GM21381 (cell line): Measurements from ENCODE around the gene PCDHA9.
"Not testable (repeated sequence)": the region's sequence is repeated elsewhere in the genome, so short reads cannot be mapped to it uniquely, and the experiment has no call there.

Experiments used
- ATAC-seq: cut with Tn5 transposase; IDR thresholded peaks from one replicate; pipeline ENCODE4 v1.9.1; 2021; ENCODE audit warnings: mild to moderate bottlenecking, moderate library complexity; ENCODE audit not compliant: unreplicated experiment

PCDHA9 gene, protein sequence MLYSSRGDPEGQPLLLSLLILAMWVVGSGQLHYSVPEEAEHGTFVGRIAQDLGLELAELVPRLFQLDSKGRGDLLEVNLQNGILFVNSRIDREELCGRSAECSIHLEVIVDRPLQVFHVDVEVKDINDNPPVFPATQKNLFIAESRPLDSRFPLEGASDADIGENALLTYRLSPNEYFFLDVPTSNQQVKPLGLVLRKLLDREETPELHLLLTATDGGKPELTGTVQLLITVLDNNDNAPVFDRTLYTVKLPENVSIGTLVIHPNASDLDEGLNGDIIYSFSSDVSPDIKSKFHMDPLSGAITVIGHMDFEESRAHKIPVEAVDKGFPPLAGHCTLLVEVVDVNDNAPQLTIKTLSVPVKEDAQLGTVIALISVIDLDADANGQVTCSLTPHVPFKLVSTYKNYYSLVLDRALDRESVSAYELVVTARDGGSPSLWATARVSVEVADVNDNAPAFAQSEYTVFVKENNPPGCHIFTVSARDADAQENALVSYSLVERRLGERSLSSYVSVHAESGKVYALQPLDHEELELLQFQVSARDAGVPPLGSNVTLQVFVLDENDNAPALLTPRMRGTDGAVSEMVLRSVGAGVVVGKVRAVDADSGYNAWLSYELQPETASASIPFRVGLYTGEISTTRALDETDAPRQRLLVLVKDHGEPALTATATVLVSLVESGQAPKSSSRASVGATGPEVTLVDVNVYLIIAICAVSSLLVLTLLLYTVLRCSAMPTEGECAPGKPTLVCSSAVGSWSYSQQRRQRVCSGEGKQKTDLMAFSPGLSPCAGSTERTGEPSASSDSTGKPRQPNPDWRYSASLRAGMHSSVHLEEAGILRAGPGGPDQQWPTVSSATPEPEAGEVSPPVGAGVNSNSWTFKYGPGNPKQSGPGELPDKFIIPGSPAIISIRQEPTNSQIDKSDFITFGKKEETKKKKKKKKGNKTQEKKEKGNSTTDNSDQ

DNA sequence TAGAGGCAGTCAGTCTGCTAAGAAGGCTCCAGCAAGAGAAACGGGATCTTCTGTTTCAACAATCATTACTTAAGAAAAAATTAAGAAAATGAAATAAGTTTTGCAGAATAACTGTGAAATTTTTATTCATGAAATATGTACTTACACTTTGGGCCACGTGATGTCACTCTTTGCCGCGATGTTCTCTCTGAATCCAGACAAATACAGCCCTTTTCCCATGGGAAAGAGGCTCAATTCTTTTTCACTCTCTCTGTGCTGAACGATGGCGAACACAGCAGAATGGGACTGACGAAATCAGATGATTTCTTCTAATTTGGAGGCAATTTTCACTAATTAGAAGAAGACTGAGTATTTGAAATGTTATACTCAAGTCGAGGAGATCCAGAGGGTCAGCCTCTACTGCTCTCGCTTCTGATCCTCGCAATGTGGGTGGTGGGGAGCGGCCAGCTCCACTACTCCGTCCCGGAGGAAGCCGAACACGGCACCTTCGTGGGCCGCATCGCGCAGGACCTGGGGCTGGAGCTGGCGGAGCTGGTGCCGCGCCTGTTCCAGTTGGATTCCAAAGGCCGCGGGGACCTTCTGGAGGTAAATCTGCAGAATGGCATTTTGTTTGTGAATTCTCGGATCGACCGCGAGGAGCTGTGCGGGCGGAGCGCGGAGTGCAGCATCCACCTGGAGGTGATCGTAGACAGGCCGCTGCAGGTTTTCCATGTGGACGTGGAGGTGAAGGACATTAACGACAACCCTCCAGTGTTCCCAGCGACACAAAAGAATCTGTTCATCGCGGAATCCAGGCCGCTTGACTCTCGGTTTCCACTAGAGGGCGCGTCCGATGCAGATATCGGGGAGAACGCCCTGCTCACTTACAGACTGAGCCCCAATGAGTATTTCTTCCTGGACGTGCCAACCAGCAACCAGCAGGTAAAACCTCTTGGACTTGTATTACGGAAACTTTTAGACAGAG, at the start of gene PCDHA9:
PCDHA9 (plus strand) TSS at position 244 of the 964 bp plus-strand sequence; CDS start at position 358, 114 bp downstream.
- not testable (repeated sequence) for ATAC-seq

DNA sequence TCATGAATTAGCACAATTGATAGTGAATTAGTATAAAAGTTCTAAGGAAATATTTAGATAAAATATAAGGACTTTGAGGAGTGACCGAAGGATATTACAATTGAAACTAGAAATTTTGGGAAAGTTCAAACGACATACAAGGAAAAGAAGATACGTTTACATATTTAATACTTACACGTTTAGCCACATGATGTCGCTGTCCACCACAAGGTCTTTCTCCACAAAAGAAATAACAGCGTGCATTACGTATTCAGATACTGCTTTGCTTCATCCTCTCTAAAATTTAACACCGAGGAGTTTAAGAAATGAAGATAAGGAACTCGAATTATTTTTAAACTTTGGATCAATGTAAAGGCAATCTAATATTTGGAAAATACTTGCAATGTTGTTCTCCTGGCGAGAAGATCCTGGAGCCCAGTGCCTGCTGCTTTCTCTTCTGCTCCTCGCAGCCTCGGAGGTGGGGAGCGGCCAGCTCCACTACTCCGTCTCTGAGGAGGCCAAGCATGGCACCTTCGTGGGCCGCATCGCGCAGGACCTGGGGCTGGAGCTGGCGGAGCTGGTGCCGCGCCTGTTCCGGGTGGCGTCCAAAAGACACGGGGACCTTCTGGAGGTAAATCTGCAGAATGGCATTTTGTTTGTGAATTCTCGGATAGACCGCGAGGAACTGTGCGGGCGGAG, 47.2 kb upstream of the PCDHA9 start, which contains the start of gene PCDHA3:
PCDHA3 (plus strand) TSS at position 242 of the 678 bp plus-strand sequence.
- ATAC-seq, result no peak

DNA sequence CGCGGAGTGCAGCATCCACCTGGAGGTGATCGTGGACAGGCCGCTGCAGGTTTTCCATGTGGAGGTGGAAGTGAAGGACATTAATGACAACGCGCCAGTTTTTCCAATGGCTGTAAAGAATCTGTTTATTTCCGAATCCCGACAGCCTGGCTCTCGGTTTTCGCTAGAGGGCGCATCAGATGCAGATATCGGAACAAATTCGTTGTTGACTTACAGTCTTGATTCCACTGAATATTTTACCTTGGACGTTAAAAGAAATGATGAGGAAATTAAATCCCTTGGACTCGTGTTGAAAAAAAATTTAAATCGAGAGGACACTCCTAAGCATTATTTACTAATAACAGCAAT, 46.7 kb upstream of the PCDHA9 start:
- ATAC-seq, result no peak

DNA sequence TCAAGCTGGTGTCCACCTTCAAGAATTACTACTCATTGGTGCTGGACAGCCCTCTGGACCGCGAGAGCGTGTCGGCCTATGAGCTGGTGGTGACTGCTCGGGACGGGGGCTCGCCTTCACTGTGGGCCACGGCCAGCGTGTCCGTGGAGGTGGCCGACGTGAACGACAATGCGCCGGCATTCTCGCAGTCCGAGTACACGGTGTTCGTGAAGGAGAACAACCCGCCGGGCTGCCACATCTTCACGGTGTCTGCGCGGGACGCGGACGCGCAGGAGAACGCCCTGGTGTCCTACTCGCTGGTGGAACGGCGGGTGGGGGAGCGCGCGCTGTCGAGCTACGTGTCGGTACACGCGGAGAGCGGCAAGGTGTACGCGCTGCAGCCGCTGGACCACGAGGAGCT, 45.8 kb upstream of the PCDHA9 start:
- not testable (repeated sequence) for ATAC-seq

DNA sequence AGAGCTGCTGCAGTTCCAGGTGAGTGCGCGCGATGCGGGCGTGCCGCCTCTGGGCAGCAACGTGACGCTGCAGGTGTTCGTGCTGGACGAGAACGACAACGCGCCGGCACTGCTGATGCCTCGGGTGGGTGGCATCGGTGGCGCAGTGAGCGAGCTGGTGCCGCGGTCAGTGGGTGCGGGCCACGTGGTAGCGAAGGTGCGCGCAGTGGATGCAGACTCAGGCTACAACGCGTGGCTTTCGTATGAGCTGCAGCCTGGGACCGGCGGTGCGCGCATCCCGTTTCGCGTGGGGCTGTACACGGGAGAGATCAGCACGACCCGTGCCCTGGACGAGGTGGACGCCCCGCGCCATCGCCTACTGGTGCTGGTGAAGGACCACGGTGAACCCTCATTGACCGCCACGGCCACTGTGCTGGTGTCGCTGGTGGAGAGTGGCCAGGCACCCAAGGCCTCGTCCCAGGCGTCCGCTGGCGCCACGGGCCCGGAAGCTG, 45.4 kb upstream of the PCDHA9 start:
- ATAC-seq, result no peak

DNA sequence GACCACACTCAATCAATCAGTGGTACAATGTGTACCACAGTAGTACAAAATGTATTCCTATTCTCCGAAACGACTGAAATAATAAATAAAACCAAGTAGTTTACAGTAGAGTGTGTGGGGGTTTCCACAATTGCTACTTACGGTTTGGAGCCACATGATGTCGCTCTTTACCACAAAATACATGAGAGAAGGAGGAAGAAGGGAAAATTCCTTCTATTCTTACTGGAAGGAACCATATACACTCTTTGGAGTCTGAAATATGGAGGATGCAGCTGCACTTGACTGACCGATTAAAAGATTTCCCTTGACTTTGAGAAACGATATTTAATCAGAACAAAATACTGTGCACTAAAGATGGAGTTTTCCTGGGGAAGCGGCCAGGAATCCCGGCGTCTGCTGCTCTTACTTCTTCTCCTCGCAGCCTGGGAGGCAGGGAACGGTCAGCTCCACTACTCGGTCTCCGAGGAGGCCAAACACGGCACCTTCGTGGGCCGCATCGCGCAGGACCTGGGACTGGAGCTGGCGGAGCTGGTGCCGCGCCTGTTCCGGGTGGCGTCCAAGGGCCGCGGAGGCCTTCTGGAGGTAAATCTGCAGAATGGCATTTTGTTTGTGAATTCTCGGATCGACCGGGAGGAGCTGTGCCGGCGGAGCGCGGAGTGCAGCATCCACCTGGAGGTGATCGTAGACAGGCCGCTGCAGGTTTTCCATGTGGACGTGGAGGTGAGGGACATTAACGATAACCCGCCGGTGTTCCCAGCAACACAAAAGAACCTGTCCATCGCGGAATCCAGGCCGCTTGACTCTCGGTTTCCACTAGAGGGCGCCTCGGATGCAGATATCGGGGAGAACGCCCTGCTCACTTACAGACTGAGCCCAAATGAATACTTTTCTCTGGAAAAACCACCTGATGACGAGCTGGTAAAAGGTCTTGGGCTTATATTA, 41.1 kb upstream of the PCDHA9 start, which contains the start of gene PCDHA4:
PCDHA4 (plus strand) TSS at position 235 of the 942 bp plus-strand sequence.
- ATAC-seq, result no peak

DNA sequence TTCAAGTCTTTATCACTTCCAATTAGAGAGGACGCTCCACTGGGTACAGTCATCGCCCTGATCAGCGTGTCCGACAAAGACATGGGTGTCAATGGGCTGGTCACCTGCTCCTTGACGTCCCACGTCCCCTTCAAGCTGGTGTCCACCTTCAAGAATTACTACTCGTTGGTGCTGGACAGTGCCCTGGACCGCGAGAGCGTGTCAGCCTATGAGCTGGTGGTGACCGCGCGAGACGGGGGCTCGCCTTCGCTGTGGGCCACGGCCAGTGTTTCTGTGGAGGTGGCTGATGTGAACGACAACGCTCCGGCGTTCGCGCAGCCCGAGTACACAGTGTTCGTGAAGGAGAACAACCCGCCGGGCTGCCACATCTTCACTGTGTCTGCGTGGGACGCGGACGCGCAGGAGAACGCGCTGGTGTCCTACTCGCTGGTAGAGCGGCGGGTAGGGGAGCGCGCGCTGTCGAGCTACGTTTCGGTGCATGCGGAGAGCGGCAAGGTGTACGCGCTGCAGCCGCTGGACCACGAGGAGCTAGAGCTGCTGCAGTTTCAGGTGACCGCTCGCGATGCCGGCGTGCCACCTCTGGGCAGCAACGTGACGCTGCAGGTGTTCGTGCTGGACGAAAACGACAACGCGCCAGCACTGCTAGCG, 39.8 kb upstream of the PCDHA9 start:
- ATAC-seq, result not testable (repeated sequence)

DNA sequence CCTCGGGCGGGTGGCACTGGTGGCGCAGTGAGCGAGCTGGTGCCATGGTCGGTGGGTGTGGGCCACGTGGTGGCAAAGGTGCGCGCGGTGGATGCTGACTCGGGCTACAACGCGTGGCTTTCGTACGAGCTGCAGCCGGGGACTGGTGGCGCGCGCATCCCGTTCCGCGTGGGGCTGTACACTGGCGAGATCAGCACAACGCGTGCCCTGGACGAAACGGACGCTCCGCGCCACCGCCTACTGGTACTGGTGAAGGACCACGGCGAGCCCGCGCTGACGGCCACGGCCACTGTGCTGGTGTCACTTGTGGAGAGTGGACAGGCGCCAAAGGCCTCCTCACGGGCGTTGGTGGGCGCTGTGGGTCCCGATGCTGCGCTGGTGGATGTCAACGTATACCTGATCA, 39.3 kb upstream of the PCDHA9 start:
- no peak for ATAC-seq

DNA sequence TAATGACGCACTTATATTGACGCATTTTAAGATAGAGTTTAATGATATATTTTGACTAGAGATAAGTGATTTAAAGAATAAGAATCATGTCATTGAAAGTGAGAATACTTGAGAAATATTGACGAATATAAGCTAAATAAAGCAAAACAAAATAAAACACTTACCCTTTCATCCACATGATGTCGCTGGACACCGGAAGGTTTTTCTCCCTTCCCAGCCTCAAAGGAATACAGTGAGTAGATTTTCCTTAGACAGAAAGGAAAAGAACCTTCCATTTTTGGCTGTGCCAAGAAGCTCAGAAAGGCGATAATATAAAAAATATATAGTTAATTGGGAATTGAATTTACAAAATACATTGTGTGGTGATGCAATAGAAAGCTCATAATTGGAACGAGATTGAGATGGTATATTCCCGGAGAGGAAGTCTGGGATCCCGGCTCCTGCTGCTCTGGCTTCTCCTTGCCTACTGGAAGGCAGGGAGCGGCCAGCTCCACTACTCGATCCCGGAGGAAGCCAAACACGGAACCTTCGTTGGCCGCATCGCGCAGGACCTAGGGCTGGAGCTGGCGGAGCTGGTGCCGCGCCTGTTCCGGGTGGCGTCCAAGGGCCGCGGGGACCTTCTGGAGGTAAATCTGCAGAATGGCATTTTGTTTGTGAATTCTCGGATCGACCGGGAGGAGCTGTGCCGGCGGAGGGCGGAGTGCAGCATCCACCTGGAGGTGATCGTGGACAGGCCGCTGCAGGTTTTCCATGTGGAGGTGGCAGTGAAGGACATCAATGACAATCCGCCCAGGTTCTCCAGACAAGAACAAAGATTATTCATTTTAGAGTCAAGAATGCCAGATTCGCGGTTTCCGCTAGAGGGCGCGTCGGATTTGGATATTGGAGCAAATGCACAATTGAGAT, 26.6 kb upstream of the PCDHA9 start, which contains the start of gene PCDHA5:
PCDHA5 (plus strand) TSS at position 239 of the 906 bp plus-strand sequence.
- no peak for ATAC-seq

DNA sequence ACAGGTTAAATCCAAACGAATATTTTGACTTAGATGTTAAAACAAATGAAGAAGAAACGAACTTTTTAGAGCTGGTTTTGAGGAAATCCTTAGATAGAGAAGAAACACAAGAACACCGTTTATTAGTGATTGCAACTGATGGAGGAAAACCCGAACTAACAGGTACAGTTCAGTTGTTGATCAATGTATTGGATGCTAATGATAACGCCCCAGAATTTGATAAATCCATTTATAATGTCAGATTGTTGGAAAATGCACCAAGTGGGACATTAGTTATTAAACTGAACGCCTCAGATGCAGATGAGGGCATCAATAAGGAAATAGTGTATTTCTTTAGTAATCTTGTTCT, 25.9 kb upstream of the PCDHA9 start:
- no peak for ATAC-seq

DNA sequence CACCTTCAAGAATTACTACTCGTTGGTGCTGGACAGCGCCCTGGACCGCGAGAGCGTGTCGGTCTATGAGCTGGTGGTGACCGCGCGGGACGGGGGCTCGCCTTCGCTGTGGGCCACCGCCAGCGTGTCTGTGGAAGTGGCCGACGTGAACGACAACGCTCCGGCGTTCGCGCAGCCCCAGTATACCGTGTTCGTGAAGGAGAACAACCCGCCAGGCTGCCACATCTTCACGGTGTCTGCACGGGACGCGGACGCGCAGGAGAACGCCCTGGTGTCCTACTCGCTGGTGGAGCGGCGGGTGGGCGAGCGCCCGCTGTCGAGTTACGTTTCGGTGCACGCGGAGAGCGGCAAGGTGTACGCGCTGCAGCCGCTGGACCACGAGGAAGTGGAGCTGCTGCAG, 25.2 kb upstream of the PCDHA9 start:
- ATAC-seq, result not testable (repeated sequence)

DNA sequence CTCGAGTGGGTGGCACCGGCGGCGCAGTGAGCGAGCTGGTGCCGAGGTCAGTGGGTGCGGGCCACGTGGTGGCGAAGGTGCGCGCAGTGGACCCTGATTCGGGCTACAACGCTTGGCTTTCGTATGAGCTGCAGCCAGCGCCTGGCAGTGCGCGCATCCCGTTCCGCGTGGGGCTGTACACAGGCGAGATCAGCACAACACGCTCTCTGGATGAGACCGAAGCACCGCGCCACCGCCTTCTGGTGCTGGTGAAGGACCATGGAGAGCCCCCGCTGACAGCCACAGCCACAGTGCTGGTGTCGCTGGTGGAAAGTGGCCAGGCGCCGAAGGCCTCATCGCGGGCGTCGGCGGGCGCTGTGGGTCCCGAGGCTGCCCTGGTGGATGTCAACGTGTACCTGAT, 24.7 kb upstream of the PCDHA9 start:
- ATAC-seq, result no peak

DNA sequence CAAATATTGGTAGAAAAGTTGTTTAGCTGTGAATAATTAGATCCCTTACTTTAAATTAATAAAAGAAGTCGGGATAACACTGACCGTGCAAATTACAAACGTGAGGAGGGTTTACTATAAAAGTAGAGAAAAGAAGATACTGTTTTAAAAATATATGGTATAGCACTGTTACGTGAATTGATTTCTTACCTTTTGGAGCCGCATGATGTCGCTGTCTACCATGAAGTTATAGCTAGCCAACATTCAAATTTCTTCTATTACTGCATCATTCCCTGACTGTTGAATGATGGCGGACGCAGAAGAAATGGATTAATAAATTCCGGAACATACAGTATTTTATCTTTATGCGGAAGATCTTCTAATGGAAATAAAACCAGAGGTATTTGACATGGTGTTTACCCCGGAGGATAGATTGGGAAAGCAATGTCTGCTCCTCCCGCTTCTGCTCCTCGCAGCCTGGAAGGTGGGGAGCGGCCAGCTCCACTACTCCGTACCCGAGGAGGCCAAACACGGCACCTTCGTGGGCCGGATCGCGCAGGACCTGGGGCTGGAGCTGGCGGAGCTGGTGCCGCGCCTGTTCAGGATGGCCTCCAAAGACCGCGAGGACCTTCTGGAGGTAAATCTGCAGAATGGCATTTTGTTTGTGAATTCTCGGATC, 20.3 kb upstream of the PCDHA9 start, which contains the start of gene PCDHA6:
PCDHA6 (plus strand) TSS at position 257 of the 658 bp plus-strand sequence; CDS start at position 389, 132 bp downstream.
- no peak for ATAC-seq

DNA sequence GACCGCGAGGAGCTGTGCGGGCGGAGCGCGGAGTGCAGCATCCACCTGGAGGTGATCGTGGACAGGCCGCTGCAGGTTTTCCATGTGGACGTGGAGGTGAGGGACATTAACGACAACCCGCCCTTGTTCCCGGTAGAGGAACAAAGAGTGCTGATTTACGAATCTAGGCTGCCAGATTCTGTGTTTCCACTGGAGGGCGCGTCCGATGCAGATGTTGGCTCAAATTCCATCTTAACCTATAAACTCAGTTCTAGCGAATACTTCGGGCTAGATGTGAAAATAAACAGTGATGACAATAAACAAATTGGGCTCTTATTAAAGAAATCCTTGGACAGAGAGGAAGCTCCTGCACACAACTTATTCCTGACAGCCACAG, 19.8 kb upstream of the PCDHA9 start:
- ATAC-seq, result no peak

DNA sequence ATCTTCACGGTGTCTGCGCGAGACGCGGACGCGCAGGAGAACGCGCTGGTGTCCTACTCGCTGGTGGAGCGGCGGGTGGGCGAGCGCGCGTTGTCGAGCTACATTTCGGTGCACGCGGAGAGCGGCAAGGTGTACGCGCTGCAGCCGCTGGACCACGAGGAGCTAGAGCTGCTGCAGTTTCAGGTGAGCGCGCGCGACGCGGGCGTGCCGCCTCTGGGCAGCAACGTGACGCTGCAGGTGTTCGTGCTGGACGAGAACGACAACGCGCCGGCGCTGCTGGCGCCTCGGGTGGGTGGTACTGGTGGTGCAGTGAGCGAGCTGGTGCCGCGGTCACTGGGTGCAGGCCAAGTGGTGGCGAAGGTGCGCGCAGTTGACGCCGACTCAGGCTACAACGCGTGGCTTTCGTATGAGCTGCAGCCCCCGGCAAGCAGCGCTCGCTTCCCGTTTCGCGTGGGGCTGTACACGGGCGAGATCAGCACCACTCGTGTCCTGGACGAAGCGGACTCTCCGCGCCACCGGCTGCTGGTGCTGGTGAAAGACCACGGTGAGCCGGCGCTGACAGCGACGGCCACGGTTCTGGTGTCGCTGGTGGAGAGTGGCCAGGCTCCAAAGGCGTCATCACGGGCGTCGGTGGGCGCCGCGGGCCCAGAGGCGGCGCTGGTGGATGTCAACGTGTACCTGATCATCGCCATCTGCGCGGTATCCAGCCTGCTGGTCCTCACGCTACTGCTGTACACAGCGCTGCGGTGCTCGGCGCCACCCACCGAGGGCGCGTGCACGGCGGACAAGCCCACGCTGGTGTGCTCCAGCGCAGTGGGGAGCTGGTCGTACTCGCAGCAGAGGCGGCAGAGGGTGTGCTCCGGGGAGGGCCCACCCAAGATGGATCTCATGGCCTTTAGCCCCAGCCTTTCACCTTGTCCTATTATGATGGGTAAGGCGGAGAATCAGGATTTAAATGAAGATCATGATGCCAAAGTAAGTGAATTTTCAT, 18.4 kb upstream of the PCDHA9 start:
- ATAC-seq, result not testable (repeated sequence)
